GM12878 (cell line): Measurements from ENCODE around the gene B3GAT2. TPM values are rescaled to one million over a fixed set of nuclear protein-coding genes. Genes with fewer than 3 reads are reported as not detected.

Source experiments
- JUND ChIP-seq: IDR thresholded peaks from 2 replicates; pipeline ENCODE4 v1.6.1; 2012; ENCODE audit warnings: low read depth, mild to moderate bottlenecking, low read length, improper control_type of control experiment, moderate library complexity
- MEF2B ChIP-seq: fragments of 450-650 bp; IDR thresholded peaks from 2 replicates; pipeline ENCODE4 v1.6.1; 2018; ENCODE audit warnings: mild to moderate bottlenecking, moderate library complexity; ENCODE audit not compliant: partially characterized antibody, poor library complexity, severe bottlenecking
- ZNF217 ChIP-seq: fragments of 450-650 bp; IDR thresholded peaks from 2 replicates; pipeline ENCODE4 v1.6.1; 2017; ENCODE audit warnings: antibody characterized with exemption, mild to moderate bottlenecking
- polyA plus RNA-seq, 11 experiments: library from polyadenylated mRNA; depleted of rRNA in 4 of 11; unstranded in 6 of 11; stranded (reverse) in 5 of 11; fragments of >200 nt; fragmentation: Nextera tagmentation in 4 of 11; fragmentation: Illumina TruSeq in 1 of 11; extraction: Ambion mirVana in 4 of 11; extraction: Trizol in 1 of 11; gene quantifications; 1 replicate in 1 of 11; 2 replicates in 10 of 11; pipeline versions ENCODE4 v1.2.1 to v1.2.3, GENCODE V29; 2011 to 2016; ENCODE audit warnings: inconsistent platforms in 2 of 11, missing spikeins in 2 of 11, low read depth in 1 of 11
- total RNA-seq, 4 experiments: library from RNA; depleted of rRNA in 3 of 4; stranded (reverse); fragments of >200 nt in 3 of 4; fragmentation: Illumina TruSeq in 1 of 4; extraction: Trizol in 1 of 4; gene quantifications; 2 replicates each; pipeline versions ENCODE4 v1.2.1 to v1.2.3, GENCODE V29; 2013 to 2021
- TF ChIP-seq, protein P1 (sequence below), 3 experiments: IDR thresholded peaks in 2 of 3; conservative IDR thresholded peaks in 1 of 3; 2 replicates each; pipeline ENCODE4 v1.5.1; 2011; ENCODE audit warnings: low read depth in 3 of 3, low read length in 3 of 3, mild to moderate bottlenecking in 3 of 3, control low read depth in 2 of 3, moderate library complexity in 2 of 3, inconsistent platforms in 1 of 3, mixed read lengths in 1 of 3; ENCODE audit not compliant: control insufficient read depth in 2 of 3, insufficient read depth in 1 of 3; ENCODE audit errors: extremely low read depth in 1 of 3
- TF ChIP-seq, protein P2 (sequence below): IDR thresholded peaks from 2 replicates; pipeline ENCODE4 v1.6.1; 2011; ENCODE audit warnings: borderline replicate concordance, low read depth, mild to moderate bottlenecking, moderate library complexity, low read length; ENCODE audit not compliant: insufficient read depth, poor library complexity, severe bottlenecking
- TF ChIP-seq, protein P3 (sequence below): fragments of 450-650 bp; IDR thresholded peaks from 2 replicates; pipeline ENCODE4 v1.6.1; 2018; ENCODE audit warnings: borderline replicate concordance, mild to moderate bottlenecking; ENCODE audit not compliant: partially characterized antibody

Gene B3GAT2
- total and polyA plus RNA-seq, 10 of the 15 experiments (the other 5 are each of a cell fraction or from before 2014, with no cell fraction given): 0.04 to 1.2 (median 0.22) TPM; not detected in 5

DNA sequence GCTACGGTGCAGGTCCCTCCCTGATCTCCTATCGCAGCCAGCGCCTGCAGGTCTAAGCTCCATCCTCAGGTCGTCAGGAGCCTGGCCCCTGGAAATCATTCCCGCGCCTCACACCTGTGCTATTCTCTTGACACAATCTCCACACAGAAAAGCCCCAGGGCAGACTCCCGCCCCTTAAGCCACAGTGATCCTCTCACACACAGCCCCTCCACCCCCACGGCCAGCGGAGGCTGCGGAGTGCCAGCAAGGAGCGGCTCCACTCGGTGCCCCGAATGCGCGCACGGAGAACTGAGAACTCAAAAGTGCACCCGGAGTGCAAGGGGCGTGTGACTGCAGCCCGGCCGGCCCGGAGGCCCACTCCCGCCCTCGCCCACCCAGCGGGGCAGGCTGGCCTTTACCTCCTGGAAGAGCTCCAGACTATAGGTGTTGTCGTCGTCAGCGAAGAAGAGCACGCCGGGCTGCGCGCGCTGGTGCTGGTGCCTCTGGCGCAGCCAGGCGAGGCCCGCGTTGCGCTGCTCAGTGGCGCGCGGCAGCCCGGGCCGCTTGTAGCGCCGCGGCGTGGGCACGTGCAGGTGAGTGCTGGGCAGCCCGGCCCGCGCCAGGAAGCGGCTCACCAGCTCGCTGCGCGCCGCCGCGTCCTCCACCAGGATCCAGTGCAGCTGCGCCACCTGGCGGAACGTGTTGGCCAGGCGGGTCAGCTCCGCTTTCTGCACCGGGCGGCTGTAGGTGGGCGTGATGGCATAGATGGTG, 1.2 kb downstream of the B3GAT2 start (continued):
- no peak for TF ChIP-seq ZNF217
- TF ChIP-seq JUND: no peak
- TF ChIP-seq, protein P1, sequence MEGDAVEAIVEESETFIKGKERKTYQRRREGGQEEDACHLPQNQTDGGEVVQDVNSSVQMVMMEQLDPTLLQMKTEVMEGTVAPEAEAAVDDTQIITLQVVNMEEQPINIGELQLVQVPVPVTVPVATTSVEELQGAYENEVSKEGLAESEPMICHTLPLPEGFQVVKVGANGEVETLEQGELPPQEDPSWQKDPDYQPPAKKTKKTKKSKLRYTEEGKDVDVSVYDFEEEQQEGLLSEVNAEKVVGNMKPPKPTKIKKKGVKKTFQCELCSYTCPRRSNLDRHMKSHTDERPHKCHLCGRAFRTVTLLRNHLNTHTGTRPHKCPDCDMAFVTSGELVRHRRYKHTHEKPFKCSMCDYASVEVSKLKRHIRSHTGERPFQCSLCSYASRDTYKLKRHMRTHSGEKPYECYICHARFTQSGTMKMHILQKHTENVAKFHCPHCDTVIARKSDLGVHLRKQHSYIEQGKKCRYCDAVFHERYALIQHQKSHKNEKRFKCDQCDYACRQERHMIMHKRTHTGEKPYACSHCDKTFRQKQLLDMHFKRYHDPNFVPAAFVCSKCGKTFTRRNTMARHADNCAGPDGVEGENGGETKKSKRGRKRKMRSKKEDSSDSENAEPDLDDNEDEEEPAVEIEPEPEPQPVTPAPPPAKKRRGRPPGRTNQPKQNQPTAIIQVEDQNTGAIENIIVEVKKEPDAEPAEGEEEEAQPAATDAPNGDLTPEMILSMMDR (IDR thresholded peaks at IDR 0.05 in 2 of 3, conservative IDR thresholded peaks at IDR 0.05 in 1 of 3; ENCODE audit: control insufficient read depth in 2 of 3, extremely low read depth in 1 of 3, insufficient read depth in 1 of 3, low read depth in 3 of 3, low read length in 3 of 3): peak; percentile 86 to 89 (median 86)
- TF ChIP-seq MEF2B: no peak
- TF ChIP-seq, protein P2, sequence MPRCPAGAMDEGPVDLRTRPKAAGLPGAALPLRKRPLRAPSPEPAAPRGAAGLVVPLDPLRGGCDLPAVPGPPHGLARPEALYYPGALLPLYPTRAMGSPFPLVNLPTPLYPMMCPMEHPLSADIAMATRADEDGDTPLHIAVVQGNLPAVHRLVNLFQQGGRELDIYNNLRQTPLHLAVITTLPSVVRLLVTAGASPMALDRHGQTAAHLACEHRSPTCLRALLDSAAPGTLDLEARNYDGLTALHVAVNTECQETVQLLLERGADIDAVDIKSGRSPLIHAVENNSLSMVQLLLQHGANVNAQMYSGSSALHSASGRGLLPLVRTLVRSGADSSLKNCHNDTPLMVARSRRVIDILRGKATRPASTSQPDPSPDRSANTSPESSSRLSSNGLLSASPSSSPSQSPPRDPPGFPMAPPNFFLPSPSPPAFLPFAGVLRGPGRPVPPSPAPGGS: no peak
- TF ChIP-seq, protein P3, sequence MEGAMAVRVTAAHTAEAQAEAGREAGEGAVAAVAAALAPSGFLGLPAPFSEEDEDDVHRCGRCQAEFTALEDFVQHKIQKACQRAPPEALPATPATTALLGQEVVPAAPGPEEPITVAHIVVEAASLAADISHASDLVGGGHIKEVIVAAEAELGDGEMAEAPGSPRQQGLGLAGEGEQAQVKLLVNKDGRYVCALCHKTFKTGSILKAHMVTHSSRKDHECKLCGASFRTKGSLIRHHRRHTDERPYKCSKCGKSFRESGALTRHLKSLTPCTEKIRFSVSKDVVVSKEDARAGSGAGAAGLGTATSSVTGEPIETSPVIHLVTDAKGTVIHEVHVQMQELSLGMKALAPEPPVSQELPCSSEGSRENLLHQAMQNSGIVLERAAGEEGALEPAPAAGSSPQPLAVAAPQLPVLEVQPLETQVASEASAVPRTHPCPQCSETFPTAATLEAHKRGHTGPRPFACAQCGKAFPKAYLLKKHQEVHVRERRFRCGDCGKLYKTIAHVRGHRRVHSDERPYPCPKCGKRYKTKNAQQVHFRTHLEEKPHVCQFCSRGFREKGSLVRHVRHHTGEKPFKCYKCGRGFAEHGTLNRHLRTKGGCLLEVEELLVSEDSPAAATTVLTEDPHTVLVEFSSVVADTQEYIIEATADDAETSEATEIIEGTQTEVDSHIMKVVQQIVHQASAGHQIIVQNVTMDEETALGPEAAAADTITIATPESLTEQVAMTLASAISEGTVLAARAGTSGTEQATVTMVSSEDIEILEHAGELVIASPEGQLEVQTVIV: no peak
